GM19238 (cell line): Measurements from ENCODE around the gene IRS2.

Experiments
- DNase-seq: peaks from one replicate; pipeline ENCODE4 v3.0.0; 2011; ENCODE audit warnings: low spot score; ENCODE audit not compliant: insufficient read length

IRS2 gene

GRCh38 chr13:109780845-109781383 lies 5.5 kb downstream of the IRS2 start:
- no peak for DNase-seq

- DNase-seq: no peak
These were observed 6.4 kb downstream of the IRS2 start for GRCh38 chr13:109779876-109780510.

GRCh38 chr13:109779074-109779473 lies 7.3 kb downstream of the IRS2 start:
- DNase-seq: no peak

- DNase-seq: no peak
These were observed 8.3 kb downstream of the IRS2 start for GRCh38 chr13:109778102-109778542.

GRCh38 chr13:109776575-109776974 lies 9.8 kb downstream of the IRS2 start:
- no peak for DNase-seq

GRCh38 chr13:109773786-109774185 lies 12.6 kb downstream of the IRS2 start:
- DNase-seq: no peak

GRCh38 chr13:109773276-109773675 lies 13.1 kb downstream of the IRS2 start:
- no peak for DNase-seq

- DNase-seq: no peak
These were observed 14.5 kb downstream of the IRS2 start for GRCh38 chr13:109771926-109772325.

- DNase-seq: no peak
These were observed 15.9 kb downstream of the IRS2 start for GRCh38 chr13:109770436-109770835.

GRCh38 chr13:109769921-109770320 lies 16.5 kb downstream of the IRS2 start:
- no peak for DNase-seq

- DNase-seq: no peak
These were observed 17.1 kb downstream of the IRS2 start for GRCh38 chr13:109769275-109769674.

GRCh38 chr13:109768616-109769015 lies 17.8 kb downstream of the IRS2 start:
- no peak for DNase-seq

- DNase-seq: no peak
These were observed 18.2 kb downstream of the IRS2 start for GRCh38 chr13:109768176-109768575.

- no peak for DNase-seq
These were observed 19.4 kb downstream of the IRS2 start for GRCh38 chr13:109767023-109767422.

GRCh38 chr13:109764470-109765291 lies 21.7 kb downstream of the IRS2 start:
- DNase-seq: no peak

GRCh38 chr13:109764045-109764444 lies 22.3 kb downstream of the IRS2 start:
- DNase-seq: no peak

- DNase-seq: no peak
These were observed 23.6 kb downstream of the IRS2 start for GRCh38 chr13:109762791-109763190.

GRCh38 chr13:109761695-109762094 lies 24.7 kb downstream of the IRS2 start:
- no peak for DNase-seq

GRCh38 chr13:109760951-109761350 lies 25.4 kb downstream of the IRS2 start:
- DNase-seq: no peak

- DNase-seq: no peak
These were observed 26.0 kb downstream of the IRS2 start for GRCh38 chr13:109760402-109760801.

- DNase-seq: no peak
These were observed 26.8 kb downstream of the IRS2 start for GRCh38 chr13:109759609-109760008.

GRCh38 chr13:109758937-109759480 lies 27.4 kb downstream of the IRS2 start:
- DNase-seq: no peak
